Endodermal cell (in vitro differentiated cells): ENCODE data around the gene MYRF. TPM values are rescaled to one million over a fixed set of nuclear protein-coding genes. Genes with fewer than 3 reads are reported as not detected.

Experiments used
- DNase-seq: peaks from one replicate; pipeline ENCODE4 v3.0.0-alpha.2; 2017
- H3K27ac ChIP-seq: 2 replicates; pipeline ENCODE4 v1.5.1; 2013; ENCODE audit warnings: mild to moderate bottlenecking, low read depth, low read length, moderate library complexity
- H3K27me3 ChIP-seq: 2 replicates; pipeline ENCODE4 v1.6.1; 2013; ENCODE audit warnings: mild to moderate bottlenecking, low read length, moderate library complexity; ENCODE audit not compliant: insufficient read depth, control insufficient read depth, poor library complexity, severe bottlenecking
- H3K36me3 ChIP-seq: 2 replicates; pipeline ENCODE4 v1.7.0; 2013; ENCODE audit warnings: mild to moderate bottlenecking, low read length, moderate library complexity; ENCODE audit not compliant: control insufficient read depth, insufficient read depth
- H3K4me1 ChIP-seq: one replicate; pipeline ENCODE4 v1.7.0; 2013; ENCODE audit warnings: low read length; ENCODE audit not compliant: control insufficient read depth, insufficient read depth
- H3K4me3 ChIP-seq: 2 replicates; pipeline ENCODE4 v1.5.1; 2013; ENCODE audit warnings: mild to moderate bottlenecking, low read length, moderate library complexity
- H3K9ac ChIP-seq: 2 replicates; pipeline ENCODE4 v1.6.1; 2013; ENCODE audit warnings: mild to moderate bottlenecking, low read length, moderate library complexity; ENCODE audit not compliant: poor library complexity, severe bottlenecking; ENCODE audit errors: extremely low read depth
- H3K9me3 ChIP-seq: 2 replicates; pipeline ENCODE4 v1.6.1; 2013; ENCODE audit warnings: mild to moderate bottlenecking, low read length, moderate library complexity; ENCODE audit not compliant: control insufficient read depth
- H3K27ac Mint-ChIP-seq: 2 replicates; pipeline ENCODE4 v1.8.0; 2020; ENCODE audit warnings: mixed read lengths
- H3K27me3 Mint-ChIP-seq: 2 replicates; pipeline ENCODE4 v1.8.0; 2021; ENCODE audit warnings: mild to moderate bottlenecking, mixed read lengths; ENCODE audit not compliant: insufficient read depth
- H3K36me3 Mint-ChIP-seq: 2 replicates; pipeline ENCODE4 v1.8.0; 2020; ENCODE audit warnings: low read depth, mixed read lengths
- H3K4me1 Mint-ChIP-seq: 2 replicates; pipeline ENCODE4 v1.8.0; 2020; ENCODE audit warnings: mixed read lengths
- H3K4me3 Mint-ChIP-seq: 2 replicates; pipeline ENCODE4 v1.8.0; 2020; ENCODE audit warnings: mild to moderate bottlenecking, moderate library complexity, mixed read lengths
- H3K9me3 Mint-ChIP-seq: 2 replicates; pipeline ENCODE4 v1.8.0; 2020; ENCODE audit warnings: mild to moderate bottlenecking, mixed read lengths
- CTCF ChIP-seq: fragments of 200-600 bp; sonication (generic); conservative IDR thresholded peaks from 2 replicates; pipeline ENCODE4 v1.5.0; 2021; ENCODE audit warnings: antibody characterized with exemption, mild to moderate bottlenecking
- WGBS, 2 experiments: methylation state at CpG; one replicate each; pipeline versions ENCODE4 v1.1.5 to v1.1.7; 2013; ENCODE audit warnings: missing lambda C conversion rate in 2 of 2, mixed read lengths in 1 of 2; ENCODE audit not compliant: insufficient coverage in 1 of 2, insufficient read length in 1 of 2; 5-methylcytosine and 5-hydroxymethylcytosine counted together
- total RNA-seq, 2 donors: library from RNA; stranded (reverse); fragmentation: NEBNext Ultra II Directional in 1 of 2; extraction: Animal tissue kit (Norgen Biotek cat#: 25700) in 1 of 2; gene quantifications; 2 replicates in 1 of 2; 3 replicates in 1 of 2; pipeline ENCODE4 v1.2.1, GENCODE V29; 2021

MYRF gene
- total RNA-seq, 2 donors from 2014 or later: 30.3 to 61.7 TPM

GRCh38 chr11:61800331-61801281, 48.2 kb downstream of the MYRF start:
- Mint-ChIP-seq H3K9me3 (no peaks in the 10 kb centered on the region), H3K27me3 (no peaks in the 10 kb centered on the region), H3K4me3 (no peak overlapping the region)

GRCh38 chr11:61802605-61803004, 50.2 kb downstream of the MYRF start:
- DNase-seq: no peak
- Histone ChIP-seq H3K4me3 (no peak overlapping the region), H3K36me3 (peaks cover 71% of the 10 kb centered on the region), H3K4me1 (peaks cover 2% of the 10 kb centered on the region), H3K9ac (no peak overlapping the region), H3K27me3 (no peaks in the 10 kb centered on the region), H3K9me3 (no peaks in the 10 kb centered on the region), H3K27ac (no peak overlapping the region)
- Mint-ChIP-seq H3K27ac (no peak overlapping the region), H3K4me3 (no peak overlapping the region), H3K4me1 (peaks cover 7% of the 10 kb centered on the region), H3K27me3 (no peaks in the 10 kb centered on the region), H3K9me3 (no peaks in the 10 kb centered on the region), H3K36me3 (peaks cover 67% of the 10 kb centered on the region)
- TF ChIP-seq CTCF: no peak
- 89 to 98% methylated on average over 4 to 6 of the region's 6 CpGs for WGBS, 2 experiments

More at GRCh38 chr11:61800331-61801281, 48.2 kb downstream of the MYRF start:
- H3K9ac ChIP-seq: no peak overlapping the region
- DNase-seq: no peak
- WGBS, 2 experiments: 81 to 100% methylated on average over 1 to 3 of the region's 3 CpGs
- no peaks in the 10 kb centered on the region for H3K9me3 ChIP-seq
- peaks cover 7% of the 10 kb centered on the region for H3K4me1 Mint-ChIP-seq
- peaks cover 2% of the 10 kb centered on the region for H3K4me1 ChIP-seq
- peak overlapping the region; percentile 27 for H3K27ac Mint-ChIP-seq
- peaks cover 59% of the 10 kb centered on the region for H3K36me3 Mint-ChIP-seq
- H3K4me3 ChIP-seq: no peak overlapping the region
- no peaks in the 10 kb centered on the region for H3K27me3 ChIP-seq
- no peak overlapping the region for H3K27ac ChIP-seq
- no peak for TF ChIP-seq CTCF
- H3K36me3 ChIP-seq: peaks cover 76% of the 10 kb centered on the region

- Histone ChIP-seq H3K4me3 (no peak overlapping the region), H3K9me3 (no peaks in the 10 kb centered on the region), H3K4me1 (peaks cover 2% of the 10 kb centered on the region), H3K27me3 (no peaks in the 10 kb centered on the region), H3K9ac (no peak overlapping the region), H3K27ac (no peak overlapping the region), H3K36me3 (peaks cover 76% of the 10 kb centered on the region)
- DNase-seq: no peak
- TF ChIP-seq CTCF: no peak
- Mint-ChIP-seq H3K36me3 (peaks cover 74% of the 10 kb centered on the region), H3K27me3 (no peaks in the 10 kb centered on the region), H3K9me3 (no peaks in the 10 kb centered on the region), H3K27ac (no peak overlapping the region), H3K4me1 (peaks cover 5% of the 10 kb centered on the region), H3K4me3 (no peak overlapping the region)
- 95 to 100% methylated on average over 1 to 3 of the region's 3 CpGs for WGBS, 2 experiments
These were observed 51.6 kb downstream of the MYRF start for GRCh38 chr11:61803889-61804647.
